ENCODE measurements around the gene OCEL1. TPM values are rescaled to one million over a fixed set of nuclear protein-coding genes. Genes with fewer than 3 reads are reported as not detected.

Gene OCEL1
- total and polyA plus RNA-seq, 8 donors, result 9.7 to 38.0 (median 12.7) TPM

DNA sequence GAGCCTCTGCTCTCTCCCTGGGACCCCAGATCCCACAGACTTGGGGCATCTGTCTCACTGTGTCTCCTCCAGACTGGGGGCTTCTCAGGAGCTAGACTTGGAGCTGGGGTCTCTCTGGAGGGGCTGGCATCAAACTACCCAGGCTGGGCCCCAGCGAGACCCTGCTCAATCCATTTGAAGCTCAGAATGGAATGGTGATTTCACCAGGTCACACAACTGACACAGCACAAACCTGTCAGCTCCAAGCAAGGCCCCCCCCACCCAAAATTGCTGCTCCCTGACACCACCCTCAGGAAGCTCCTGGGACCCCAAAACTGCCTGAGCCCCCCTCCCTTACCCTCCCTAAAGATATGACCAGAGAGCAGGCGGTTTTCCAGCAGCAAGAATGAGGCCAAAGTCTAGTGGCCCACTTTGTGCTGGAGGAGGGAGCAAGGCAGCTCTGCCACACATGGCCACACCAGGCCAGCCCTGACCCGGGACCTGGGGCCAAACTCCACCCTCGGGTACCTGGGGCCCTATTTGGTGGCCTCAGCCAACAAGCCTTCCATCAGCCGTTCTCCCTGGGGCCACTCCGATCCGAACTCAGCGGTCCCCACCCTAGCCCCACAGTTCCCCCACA lies 17.3 kb downstream of the OCEL1 start:
- peaks cover 0 to 17% of the 10 kb centered on the region in 2 donors for H3K27me3 ChIP-seq
- peak overlapping the region; percentile 65 to 72 for H3K4me3 ChIP-seq
- intact Hi-C loops (cut with DNase I), result no loop called here
- TF ChIP-seq, protein P1, sequence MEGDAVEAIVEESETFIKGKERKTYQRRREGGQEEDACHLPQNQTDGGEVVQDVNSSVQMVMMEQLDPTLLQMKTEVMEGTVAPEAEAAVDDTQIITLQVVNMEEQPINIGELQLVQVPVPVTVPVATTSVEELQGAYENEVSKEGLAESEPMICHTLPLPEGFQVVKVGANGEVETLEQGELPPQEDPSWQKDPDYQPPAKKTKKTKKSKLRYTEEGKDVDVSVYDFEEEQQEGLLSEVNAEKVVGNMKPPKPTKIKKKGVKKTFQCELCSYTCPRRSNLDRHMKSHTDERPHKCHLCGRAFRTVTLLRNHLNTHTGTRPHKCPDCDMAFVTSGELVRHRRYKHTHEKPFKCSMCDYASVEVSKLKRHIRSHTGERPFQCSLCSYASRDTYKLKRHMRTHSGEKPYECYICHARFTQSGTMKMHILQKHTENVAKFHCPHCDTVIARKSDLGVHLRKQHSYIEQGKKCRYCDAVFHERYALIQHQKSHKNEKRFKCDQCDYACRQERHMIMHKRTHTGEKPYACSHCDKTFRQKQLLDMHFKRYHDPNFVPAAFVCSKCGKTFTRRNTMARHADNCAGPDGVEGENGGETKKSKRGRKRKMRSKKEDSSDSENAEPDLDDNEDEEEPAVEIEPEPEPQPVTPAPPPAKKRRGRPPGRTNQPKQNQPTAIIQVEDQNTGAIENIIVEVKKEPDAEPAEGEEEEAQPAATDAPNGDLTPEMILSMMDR (IDR thresholded peaks at IDR 0.05), result no peak
- peaks cover 20 to 38% of the 10 kb centered on the region in 2 donors for H3K4me1 ChIP-seq
- peak overlapping the region; percentile 70 to 72 for H3K27ac ChIP-seq
- DNase-seq (no peak), ATAC-seq (no peak)
- H3K36me3 ChIP-seq, result peaks cover 0 to 8% of the 10 kb centered on the region in 2 donors
- no peaks in the 10 kb centered on the region for H3K9me3 ChIP-seq

DNA sequence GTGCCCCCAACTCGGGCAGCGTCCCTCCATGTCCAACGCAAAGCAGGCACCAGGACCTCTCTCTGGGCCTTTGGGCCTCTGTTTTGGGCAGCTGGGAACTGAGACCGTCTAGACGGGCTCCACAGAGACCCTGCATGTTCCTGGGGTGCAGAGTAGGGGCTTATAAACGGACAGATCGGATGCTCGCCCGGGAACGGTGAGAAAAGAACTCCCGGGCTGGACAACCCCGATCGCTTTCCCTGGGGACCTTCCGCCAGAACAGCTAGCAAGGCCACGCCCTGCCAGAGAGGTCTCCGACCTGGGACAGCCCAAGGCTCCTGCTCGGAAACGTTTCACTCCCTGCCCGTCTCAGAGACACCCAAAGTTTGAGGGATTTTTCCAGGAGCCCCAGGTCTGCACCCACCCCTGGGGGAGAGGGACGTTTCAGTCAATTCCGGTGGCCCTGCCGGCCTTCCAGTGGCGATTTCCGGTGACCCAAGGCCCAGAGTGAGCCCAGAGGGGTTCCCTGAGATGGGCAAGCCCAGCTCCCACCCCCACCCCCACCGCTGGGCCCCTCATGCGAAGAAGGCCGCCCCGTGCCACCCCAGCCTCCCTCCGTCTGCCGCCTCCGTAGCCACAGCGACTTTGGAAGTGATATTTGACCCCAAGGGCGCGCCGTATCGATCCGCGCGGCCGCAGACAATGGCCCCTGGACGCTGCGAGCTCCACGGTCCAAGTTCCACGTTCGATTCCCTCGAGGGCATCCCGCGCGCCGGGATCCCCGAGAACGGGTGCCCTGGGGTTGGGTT lies 18.0 kb downstream of the OCEL1 start:
- TF ChIP-seq, protein P1 (IDR thresholded peaks at IDR 0.05), result no peak
- ATAC-seq, result peak; percentile 36

DNA sequence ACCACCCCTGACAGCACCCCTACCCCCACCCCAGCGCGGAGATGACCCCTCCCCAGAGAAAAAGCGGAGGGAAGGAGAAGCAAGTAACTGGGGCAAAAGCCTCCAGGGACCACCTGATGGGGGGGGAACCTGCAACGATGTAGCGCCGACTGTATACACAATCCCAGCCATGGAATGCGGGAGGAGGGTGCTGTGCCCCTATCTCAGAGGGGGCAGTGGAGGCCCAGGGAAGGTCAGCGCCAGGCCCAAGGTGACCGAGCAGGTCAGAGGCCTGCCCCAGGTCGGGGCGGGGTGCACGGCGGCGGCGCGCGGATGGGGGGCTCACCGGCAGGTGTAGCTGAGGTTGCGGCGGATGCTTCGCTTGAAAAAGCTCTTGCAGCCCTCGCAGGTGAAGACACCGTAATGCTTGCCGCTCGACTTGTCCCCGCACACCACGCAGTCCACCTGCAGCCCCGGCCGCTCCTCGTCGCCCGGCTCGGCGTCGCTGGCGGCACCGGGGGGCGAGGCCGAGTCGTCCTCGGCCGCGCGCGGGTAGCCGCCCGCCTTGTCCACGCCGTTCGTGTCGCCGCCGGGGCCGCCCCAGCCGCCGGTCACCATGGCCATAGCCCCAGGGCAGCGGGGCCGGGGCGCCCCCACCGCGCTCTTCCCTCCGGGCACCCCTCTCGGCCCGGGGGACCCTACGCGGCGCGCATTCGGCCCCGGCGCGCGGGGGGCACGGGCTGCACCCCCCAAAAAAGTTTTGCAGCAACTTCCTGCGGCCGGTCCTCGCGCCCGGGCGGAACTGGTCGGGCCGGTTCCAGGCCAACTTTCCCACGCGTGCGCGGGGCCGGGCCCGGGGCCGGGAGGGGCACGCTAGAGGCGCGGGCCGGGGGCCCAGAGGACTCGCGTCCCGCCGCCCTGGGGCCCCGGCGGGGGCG lies 18.9 kb downstream of the OCEL1 start:
- H3K9me3 ChIP-seq, result no peaks in the 10 kb centered on the region
- DNase-seq (peak in 3 of 4 donors; percentile 27 to 89 (median 50)), ATAC-seq (no peak)
- H3K4me3 ChIP-seq, result peak overlapping the region; percentile 65 to 72
- peaks cover 0 to 4% of the 10 kb centered on the region in 2 donors for H3K36me3 ChIP-seq
- H3K27me3 ChIP-seq, result peaks cover 0 to 17% of the 10 kb centered on the region in 2 donors
- H3K4me1 ChIP-seq, result peaks cover 22 to 38% of the 10 kb centered on the region in 2 donors
- TF ChIP-seq, protein P1 (IDR thresholded peaks at IDR 0.05), result no peak
- intact Hi-C loops (cut with DNase I), result no loop called here
- H3K27ac ChIP-seq, result peak overlapping the region; percentile 70 to 72

More for the DNA sequence above, 18.0 kb downstream of the OCEL1 start:
- Histone ChIP-seq H3K4me1 (peaks cover 22 to 38% of the 10 kb centered on the region in 2 donors), H3K36me3 (peaks cover 0 to 4% of the 10 kb centered on the region in 2 donors), H3K27ac (peak overlapping the region; percentile 70 to 72), H3K4me3 (peak overlapping the region; percentile 65 to 72), H3K27me3 (peaks cover 0 to 17% of the 10 kb centered on the region in 2 donors), H3K9me3 (no peaks in the 10 kb centered on the region)
- DNase-seq, result peak in 1 of 4 donors; percentile 52
- intact Hi-C loops (cut with DNase I), result no loop called here

DNA sequence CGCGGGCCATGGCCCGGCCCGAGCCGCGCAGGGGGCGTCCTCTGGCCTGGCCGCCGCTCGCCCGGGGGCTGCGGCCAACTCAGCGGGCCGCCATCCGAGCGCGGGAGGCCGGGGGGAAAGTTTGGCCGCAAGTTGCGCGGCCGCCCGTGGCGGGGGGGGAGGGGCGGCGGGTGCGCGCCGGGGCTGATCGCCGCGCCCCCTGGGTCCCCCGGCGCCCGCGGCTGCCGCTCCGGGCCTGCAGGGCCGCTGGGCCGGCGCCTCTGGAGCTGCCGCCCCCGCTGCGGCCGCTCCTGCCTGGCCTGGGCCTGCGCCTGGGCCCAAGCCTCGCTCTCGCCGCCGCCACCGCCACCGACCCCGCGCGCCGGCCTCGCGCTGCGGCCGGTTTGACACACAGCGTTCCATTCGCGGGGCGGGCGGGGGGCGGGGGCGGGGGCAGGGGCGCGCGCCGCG lies 19.5 kb downstream of the OCEL1 start, which contains the start of gene NR2F6:
NR2F6 (minus strand) TSS at position 385 of the 450 bp plus-strand sequence. CDS start 699 bp downstream, outside the sequence.
- Histone ChIP-seq H3K36me3 (no peaks in the 10 kb centered on the region), H3K4me1 (peaks cover 22 to 38% of the 10 kb centered on the region in 2 donors), H3K4me3 (peak within 1 kb of the TSS; percentile 65 to 72), H3K27ac (peak within 1 kb of the TSS; percentile 74 to 76), H3K27me3 (peaks cover 0 to 17% of the 10 kb centered on the region in 2 donors), H3K9me3 (no peaks in the 10 kb centered on the region)
- intact Hi-C loops (cut with DNase I), result no loop called here
- ATAC-seq (no peak), DNase-seq (peak in 1 of 4 donors; percentile 78)
- TF ChIP-seq, protein P1 (IDR thresholded peaks at IDR 0.05), result no peak

Measured in left lung (tissue), 10 donors.